ENCODE measurements around the gene XPO4. TPM values are rescaled to one million over a fixed set of nuclear protein-coding genes. Genes with fewer than 3 reads are reported as not detected.
"Not testable (repeated sequence)": the region's sequence is repeated elsewhere in the genome, so short reads cannot be mapped to it uniquely, and the experiment has no call there.

The XPO4 gene
- total RNA-seq, 1 experiment from 2014 or later = 26.0 TPM

DNA sequence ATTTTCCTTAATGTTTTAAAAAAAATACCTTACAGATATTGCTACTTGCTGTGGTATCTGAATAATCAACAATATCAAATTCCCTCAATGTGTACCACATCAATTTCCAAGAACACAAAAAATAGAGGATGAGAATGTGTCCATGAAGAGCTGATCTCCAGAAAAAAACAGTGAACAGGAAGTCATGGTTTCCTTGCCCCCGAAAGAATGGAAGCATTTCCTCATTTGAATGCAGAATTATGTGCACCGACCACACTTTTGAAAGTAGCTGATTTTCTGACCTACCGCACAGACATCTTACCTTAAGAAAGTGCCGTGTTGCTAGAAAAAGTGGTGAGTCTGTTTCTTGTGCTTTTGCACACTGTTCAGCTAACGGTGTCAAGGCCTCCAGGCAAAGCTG, 115.4 kb downstream of the XPO4 start:
- no peak for DNase-seq (ENCODE audit: low read depth)

DNA sequence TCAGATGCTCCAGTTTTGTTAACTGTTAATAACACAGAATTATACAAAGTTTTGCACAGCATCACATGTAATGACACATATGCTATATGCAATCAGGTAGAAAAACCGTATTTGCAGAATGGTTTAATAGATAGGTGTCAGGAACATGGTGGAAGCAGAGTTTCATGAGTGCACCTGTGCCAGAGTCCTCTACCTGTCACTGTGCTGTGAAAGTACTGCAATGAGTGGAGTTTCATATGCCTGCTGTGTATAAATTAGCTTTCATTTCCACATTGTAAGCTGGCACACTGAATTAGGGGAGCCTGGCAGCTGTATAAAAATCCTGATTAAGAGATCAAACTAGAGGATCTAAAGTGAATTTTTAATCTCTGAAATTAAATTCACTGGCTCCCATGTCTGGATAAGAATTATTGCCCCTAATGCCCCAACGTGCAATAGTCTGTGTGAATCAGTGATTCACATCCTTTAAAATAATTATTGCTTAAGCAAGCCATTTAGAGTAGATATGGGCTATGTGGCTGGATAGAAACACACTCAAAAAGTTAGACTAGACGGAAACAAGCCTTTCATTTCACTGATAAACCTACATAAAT, 120.3 kb downstream of the XPO4 start:
- no peak for DNase-seq (ENCODE audit: low read depth)

DNA sequence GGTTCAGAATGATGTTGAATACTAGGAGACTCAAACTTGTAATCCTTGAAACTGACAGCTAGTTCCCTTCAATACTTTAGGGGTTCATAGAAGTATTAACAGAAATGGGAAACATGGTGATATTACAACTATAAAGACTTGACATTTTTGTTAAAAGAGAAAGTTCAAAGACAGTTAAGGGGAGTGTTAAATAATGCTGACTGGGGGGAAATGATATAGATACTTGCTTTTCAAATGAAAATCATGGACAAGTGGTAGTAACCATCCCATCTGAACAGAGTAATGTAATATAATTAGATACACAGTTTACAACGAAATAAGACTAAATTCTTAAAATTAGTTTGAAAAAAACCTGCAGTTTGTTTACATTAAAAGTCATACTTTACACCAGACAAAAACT, 122.2 kb downstream of the XPO4 start:
- no peak for DNase-seq (ENCODE audit: low read depth)

DNA sequence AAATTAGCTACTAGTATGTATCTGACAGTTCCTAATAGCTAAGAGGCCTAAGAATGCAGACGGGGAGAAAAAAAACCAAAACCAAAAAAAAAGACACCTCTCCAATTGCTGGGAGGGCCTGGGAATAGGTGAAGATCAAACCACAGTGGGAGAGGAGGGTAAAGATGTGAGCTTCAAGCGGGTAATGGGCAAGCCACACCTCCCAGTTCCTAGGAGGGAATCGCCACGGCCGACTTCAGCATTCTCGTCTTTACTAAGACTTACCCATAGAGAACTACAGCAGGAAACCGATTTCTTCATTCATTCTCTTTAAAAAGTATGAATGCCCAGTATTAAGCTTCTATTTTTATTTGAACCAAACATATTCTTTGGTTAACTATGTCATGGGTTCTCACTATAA, 123.1 kb downstream of the XPO4 start:
- no peak for DNase-seq (ENCODE audit: low read depth)

DNA sequence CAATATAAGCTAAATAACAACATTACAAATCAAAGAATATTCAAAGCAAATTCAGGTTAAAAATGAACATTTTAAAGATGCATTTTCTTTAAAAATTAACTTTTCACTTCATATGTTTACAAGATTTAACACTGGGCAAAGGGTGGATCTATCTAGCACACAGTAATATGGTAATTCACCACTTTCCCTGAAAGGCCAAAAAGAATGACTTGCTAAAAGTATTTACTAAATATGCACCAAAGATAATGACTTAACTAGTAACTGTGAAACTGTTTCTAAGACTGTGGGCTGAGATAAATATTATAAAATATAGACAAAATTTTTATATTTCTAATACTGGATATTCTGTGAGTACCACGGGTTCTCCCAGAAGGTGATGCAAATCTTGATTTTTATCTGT, 124.2 kb downstream of the XPO4 start:
- no peak for DNase-seq (ENCODE audit: low read depth)

DNA sequence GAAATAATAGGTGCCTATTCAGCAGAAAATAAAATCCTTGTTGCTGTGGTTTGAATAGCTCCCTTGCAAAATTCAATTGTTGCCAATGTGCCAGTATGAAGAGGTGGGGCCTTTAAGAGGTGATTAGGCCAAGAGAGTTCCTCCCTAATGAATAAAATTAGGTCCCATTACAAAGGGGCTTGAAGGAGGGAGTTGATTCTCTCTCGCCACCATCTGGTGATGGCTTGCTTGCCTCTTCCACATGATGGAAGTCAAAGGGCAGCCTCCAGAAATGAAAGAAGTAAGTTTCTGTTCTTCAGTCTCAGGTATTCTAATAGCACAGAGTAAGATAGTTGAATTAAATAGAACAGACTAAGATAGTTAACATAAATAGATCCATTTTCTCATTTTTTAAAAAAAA, 125.8 kb downstream of the XPO4 start:
- no peak for DNase-seq (ENCODE audit: low read depth)

DNA sequence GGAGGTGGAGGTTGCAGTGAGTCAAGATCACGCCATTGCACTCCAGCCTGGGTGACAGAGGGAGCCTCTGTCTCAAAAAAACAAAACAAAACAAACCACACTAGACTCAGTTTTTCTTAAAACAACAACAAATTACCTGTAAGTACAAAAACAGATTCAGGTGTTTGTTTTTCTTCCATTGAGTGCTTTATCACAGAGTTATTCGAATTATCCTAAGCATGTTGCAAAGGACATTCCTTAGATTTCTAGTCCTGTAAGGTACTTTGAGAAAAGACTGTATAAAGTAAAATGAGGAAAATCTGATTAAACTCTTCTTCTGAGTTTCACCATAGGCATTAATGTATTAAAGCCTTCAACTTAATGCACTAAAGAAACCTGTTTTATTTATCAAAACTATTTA, 126.6 kb downstream of the XPO4 start:
- no peak for DNase-seq (ENCODE audit: low read depth)

DNA sequence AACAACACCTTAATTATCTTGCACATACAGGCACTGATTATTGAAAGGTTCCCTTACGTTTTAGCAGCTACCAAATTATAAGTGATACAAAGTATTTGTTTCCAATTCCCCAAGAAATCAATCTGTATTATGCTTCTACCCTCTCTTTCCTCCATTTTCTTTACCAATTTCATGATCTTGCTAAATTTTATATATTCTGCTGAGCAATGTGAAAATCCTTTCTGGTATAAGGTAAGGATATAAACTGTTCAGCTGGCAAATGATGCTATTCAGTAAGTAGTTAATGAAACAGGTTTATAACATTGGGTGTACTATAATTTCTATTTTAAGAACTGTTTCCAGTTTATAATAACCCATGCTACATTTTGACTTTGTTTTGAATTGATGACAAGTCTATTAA, 127.8 kb downstream of the XPO4 start:
- no peak for DNase-seq (ENCODE audit: low read depth)

DNA sequence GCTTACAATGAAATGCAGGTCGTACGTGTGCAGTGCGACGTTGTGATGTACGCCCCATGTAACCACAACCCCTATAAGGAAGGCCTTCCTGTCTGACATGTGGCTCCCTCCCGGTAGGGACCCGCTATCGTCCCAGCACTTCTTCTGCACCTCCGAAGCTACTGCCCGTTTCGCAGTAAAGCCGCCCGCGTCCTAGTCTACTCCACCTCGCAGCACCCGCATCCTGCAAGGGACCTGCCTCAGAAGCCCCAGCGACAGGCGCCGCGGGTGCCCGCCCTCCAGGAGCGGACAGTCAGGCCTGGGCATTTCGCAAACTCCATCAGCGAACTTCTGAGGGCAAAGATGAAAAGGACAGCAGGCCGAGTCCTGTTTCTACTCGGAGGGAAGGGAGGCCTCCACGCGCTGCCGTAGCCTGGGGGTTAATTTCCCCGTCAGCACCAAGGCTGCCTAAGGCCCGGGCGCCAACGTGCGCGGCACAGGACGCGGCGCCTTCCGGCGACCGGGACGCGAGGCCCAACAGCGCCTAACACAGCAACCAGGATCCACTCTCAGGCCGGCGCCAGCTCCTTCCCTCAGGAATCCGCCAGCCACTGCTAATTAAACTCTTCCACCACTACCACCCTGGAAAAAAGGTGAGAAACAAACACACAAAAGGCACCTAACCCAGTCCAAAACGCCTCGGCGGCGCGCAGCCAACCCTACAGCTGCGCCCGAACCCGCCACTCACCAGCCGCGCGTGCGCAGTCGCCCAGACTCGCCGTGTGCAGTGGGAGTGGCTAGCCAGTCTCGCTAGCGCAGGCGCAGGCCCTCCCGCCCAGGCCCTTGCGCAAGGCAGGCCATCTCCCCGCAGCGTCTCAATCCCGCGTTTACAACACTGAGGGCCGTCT, 129.1 kb downstream of the XPO4 start, which contains the start of gene EEF1AKMT1:
EEF1AKMT1 (minus strand) TSS at position 768 of the 887 bp plus-strand sequence. CDS start 16,363 bp downstream, outside the sequence.
- DNase-seq (ENCODE audit: low read depth) = peak; percentile 90

DNA sequence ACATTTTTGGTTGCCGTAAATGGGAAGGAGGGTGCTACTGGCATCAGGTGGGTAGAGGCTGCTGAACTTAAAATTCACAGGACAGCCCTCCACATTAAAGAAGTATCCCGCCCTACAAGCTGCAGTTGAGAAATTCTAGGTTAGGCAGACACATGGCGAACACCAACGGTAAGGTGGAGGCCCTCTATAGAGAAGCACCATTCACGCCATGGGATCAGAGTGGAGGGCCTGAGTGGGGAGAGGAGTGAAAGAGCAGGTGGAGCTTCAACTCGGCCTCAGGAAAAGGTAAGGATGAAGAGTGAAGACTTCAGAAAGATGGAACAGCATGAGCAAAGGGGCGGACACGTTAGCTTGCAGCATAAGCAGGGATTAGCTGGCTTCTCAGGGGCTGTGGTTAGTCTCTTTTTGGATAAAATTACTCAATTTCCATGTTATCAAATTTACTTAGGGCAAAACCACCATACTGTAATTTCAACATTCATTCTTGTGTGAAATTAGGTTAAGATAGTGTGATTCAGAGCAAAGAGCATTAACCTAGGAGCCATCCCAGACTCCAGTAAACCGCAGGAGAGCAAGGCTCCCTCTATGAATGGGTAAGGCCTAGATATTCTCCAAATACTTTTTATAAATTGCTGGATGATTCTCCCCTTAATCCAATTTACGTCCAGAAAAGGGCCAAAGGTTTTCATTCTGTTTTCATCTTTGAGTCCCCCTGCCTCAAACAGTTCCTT, 130.0 kb downstream of the XPO4 start:
- peak; percentile 54 for DNase-seq (ENCODE audit: low read depth)

DNA sequence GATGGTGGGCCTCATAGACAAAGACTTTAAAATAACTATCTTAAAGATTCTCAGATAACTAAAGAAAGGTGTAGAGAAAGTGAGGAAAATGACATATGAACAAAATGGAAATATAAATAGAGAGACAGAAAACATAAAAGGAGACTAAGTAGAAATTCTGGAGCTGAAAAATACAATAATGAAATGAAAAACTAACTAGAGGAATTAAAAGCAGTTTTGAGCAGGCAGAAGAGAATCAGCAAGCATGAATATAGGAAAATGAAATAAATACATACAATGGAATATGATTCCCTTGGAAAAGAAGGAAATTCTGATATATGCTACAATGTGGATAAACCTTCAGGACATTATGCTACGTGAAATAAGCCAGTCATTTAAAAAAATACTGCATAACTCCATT, 132.7 kb downstream of the XPO4 start:
- DNase-seq (ENCODE audit: low read depth) = no peak

DNA sequence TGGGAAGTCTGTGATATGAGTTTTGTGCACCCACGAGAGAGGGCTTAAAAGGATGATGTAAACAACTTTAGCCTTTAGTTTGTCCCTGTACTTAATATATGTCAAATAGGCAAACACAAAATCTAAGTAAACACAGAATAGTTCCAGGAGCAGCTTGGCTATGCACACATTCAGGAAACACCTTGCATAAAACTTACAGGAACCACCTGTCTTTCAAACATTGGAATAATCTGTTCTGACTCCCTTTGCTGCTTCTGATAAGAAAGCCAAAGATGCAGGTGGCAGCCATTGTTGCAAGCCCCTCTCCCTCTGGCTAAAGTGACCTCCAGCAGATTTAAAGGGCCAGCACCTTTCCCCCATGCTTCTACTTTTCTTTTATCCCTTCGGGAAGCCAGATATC, 133.5 kb downstream of the XPO4 start:
- DNase-seq (ENCODE audit: low read depth) = no peak

DNA sequence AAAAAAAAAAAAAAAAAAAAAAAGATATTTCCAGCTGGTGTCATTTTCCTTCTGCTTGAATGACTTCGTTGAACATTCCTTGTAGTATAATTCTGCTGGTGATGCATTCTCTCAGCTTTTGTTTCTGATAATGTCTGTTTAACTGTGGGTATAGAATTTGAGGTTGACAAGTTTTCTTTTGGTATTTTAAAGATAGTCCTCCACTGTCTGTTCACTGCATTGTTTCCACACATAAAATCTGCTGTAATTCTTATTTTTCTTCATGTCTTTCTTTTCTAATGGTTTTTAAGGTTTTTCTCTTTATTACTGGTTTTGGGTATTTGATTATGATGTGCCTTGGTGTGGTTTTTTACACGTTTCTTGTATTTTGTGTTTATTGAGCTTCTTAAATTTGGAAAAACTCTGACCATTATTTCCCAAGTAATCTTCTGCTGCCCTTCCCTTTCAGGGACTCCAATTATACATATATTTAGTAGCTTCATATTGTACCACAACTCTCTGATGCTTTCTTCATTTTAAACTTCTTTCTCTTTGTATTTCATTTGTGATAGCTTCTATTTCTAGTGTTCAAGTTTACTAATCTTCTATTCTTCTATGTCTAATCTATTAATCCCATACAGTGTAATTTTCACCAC, 135.1 kb downstream of the XPO4 start:
- DNase-seq (ENCODE audit: low read depth) = no peak

DNA sequence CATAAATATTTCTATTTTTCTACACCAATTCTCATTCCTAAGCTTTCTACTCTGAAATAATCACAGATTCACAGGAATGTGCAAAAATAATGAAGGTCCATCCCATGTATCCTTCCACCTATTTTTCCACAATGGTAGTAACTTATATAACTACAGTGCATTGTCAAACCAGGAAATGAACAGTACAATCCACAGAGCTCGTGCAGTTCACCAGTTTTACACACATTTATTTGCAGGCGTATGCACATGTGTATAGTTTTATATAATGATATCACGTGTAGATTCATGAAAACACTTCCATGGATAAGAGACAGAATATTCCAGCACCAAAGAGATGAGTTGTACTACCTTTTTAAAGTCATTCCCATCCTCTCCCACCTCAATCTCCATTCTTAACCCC, 141.7 kb downstream of the XPO4 start:
- no peak for DNase-seq (ENCODE audit: low read depth)

DNA sequence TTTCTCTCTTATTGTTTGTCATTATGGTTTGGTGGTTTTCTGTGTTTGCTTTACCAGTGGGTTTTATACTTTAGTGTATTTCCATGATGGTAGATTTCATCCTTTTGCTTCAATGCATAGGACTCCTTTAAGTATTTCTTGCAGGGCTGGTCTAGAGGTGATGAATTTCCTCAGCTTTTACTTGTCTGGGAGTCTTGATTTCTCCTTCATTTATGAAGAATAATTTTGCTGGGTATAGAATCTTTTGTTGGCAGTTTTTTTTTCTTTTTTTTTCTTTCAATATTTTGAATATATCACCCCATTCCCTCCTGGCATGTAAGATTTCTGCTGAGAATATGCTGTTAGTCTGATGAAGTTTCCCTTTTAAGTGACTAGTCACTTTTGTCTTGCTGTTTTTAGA, 148.5 kb downstream of the XPO4 start:
- DNase-seq (ENCODE audit: low read depth) = no peak

DNA sequence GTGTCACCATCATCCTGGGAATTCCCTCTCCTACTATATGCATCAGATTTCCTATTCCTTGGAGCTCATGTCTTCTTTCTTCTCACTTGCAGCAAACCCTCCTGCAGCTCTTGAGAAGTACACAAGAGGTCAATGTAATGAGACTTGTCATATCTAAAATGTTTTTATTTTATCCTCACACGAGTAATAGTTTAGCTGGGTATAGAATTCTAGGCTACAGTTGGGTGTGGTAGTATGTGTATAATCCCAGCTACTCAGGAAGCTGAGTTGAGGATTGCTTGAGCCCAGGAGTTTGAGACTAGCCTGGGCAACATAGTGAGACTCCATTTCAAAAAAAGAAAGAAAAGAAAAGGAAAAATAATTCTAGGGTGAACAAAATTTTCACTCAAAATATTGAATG, 153.2 kb downstream of the XPO4 start:
- DNase-seq (ENCODE audit: low read depth) = no peak

DNA sequence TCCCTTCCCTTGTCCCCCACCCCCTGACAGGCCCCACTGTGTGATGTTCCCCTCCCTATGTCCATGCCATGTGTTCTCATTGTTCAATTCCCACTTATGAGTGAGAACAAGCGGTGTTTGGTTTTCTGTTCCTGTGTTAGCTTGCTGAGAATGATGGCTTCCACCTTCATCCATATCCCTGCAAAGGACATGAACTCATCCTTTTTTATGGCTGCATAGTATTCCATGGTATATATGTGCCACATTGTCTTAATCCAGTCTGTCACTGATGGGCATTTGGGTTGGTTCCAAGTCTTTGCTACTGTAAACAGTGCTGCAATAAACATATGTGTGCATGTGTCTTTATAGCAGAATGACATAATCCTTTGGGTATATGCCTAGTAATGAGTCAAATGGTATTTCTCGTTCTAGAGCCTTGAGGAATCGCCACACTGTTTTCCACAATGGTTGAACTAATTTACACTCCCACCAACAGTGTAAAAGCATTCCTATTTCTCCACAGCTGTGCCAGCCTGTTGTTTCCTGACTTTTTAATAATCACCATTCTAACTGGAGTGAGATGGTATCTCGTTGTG, 158.6 kb downstream of the XPO4 start:
- DNase-seq (ENCODE audit: low read depth) = not testable (repeated sequence)

DNA sequence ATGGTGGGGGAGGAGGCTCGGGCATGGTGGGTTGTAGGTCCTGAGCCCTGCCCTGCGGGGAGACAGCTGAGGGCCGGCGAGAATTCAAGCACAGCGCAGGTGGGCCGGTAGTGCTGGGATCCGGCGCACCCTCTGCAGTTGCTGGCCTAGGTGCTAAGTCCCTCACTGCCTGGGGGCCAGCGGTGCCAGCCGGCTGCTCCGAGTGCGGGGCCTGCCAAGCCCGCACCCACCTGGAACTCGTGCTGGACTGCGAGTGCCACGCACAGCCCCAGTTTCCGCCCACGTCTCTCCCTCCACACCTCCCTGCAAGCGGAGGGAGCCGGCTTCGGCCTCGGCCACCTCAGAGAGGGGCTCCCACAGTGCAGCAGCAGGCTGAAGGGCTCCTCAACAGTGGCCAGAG, 162.5 kb downstream of the XPO4 start:
- no peak for DNase-seq (ENCODE audit: low read depth)

DNA sequence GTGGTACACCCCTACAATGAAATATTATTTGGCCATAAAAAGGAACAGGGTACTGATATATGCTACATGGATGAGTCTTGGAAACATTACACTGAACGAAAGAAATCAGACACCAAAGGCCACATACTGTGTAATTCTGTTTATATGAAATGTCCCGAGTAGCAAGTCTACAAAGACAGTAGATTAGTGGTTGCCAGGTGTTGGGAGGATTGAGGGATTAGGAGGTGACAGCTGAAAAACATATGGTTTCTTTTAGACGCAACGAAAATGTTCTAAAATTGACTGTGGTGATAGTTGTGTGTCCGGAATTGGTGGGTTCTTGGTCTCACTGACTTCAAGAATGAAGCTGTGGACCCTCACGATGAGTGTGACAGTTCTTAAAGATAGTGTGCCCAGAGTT, 163.9 kb downstream of the XPO4 start:
- DNase-seq (ENCODE audit: low read depth) = peak; percentile 6

DNA sequence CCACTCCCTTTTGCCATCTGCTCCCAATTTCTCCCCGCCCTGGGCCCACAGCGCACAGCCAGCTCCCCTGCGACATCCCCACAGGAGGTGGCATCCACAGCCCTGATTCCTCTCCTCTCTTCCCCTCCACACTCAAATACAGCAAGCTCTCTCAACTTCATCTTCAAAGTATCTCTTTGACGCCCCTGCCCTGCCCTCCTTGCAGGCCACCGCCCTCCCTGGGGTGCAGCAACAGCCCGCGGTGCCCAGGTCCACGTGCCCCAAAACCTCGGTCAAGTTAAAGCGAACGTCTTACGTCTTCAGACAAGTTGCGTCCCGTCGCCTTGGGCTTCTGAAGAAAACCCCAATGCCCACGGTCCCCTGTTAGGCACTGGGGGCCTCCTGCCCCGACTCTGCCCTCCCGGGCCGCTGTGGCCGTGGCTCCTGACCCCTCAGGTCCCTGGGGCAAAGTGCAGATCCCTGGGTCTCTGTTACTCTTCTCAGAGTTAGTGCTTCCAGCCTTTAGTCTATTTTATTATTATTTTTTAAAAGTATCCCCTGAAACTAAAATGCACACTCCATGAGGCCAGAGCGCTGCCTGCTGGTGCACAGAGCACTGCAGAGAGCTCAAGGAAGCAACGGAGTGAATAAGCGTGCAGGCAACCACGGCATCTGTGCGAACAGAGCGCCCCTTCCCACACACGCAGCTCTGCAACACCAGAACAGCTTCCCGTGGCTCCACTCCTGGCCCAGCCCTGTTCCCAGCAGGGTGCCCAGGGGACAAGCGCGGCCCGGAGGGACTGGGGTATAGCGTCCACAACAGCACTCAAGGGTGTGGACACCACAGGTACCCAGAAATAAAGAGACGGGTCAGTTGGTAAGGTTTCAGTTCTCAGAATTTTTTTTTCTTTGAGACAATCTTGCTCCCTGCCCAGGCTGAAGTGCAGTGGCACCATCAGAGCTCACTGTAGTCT, 172.6 kb downstream of the XPO4 start:
- no peak for DNase-seq (ENCODE audit: low read depth)
